Activated CD4-positive, alpha-beta T cell treated with anti-CD3 and anti-CD28 coated beads, Interleukin-2, amount 50 U/mL, for 16 hours (primary cell): ENCODE results near the gene CATSPERE.
"Not testable (repeated sequence)": the region's sequence is repeated elsewhere in the genome, so short reads cannot be mapped to it uniquely, and the experiment has no call there.

Experiments used
- DNase-seq: peaks from one replicate; pipeline ENCODE4 v3.0.0-alpha.2; 2020

CATSPERE gene

DNA sequence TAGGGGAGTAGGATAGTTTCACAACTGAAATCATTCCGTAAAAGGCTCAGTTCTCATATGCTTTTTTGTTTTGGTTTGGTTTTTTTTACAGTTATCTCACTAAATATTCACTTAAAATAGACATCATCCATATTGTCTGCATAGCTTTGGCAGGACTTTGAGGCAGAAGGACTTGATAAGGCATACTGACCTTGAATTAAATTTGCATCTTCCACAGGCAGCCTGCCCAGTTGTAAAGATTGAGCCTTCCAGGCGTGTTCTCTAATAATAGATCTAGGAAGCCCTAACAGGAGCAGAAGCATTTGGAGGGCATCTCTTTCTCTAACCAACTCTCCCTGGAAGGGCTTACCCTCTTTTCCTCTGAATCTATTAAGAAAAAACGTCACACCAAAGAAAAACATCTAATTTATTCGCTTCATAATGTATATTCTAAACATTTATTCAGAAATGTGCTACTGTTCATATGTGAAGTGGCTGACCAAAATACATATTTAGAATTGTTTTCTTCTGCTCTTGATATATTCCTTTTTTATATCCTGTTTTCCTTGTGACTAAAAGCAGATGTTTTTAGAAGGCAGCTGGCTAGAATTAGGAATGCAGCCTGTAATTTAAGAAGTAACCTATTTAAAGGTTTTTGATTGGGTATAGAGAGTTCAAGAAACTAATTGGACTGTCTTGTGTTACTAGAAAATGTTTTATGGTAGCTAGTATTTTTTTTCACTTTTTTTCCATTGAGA is 212.0 kb downstream of the CATSPERE start:
- DNase-seq: no peak

DNA sequence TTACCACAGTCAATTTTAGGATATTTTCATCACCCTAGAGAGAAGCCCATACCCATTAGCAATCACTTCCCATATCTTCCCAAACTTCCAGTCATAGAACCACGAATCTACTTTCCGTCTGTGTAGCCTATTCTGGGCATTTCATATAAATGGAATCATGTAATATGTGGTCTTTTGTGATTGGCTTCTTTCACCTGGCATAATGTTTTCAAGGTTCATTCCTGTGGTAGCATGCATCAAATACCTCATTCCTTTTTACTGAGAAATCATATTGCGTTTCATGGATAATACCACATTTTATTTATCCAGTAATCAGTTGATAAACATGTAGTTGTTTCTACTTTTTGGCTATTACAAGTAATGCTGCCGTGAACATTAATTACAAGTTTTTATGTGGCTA is 213.4 kb downstream of the CATSPERE start:
- no peak for DNase-seq

DNA sequence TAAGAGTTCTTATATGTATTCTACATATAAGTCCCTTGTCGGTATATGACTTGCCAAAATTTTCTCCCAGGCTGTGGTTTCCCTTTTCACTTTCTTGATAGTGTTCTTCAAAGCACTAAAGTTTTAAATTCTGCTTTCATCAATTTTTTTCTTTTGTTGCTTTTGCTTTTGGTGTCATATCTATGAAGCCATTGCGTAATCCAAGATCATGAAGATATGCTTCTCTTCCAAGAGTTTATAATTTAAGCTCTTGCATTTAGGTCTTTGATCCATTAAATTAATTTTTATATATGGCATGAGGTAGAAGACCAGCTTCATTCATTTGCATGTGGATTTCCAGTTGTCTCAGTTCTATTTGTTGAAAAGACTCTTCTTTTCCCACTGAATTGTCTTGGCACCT is 214.1 kb downstream of the CATSPERE start:
- no peak for DNase-seq

- DNase-seq: no peak
Observed at GRCh38 chr1:244678697-244679096, 217.6 kb downstream of the CATSPERE start.

DNA sequence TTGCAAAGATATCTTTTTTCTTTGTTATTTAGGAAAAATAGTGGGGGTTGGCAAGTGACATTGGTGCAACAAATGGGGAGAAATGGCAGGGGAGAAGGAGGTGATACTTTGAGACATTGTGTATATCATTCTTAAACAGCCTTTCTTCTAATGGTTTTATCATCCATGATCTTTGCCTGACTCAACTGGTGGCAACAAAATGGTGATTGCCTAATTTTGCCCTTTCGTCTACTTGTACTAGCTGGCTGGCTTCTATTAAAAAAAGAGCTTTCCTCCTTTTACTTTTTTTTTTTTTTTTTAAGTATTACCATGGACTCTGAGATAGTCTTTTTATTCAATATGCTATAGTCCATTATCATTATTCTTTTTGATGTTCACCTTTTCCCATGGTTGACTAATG is 219.6 kb downstream of the CATSPERE start:
- no peak for DNase-seq

GRCh38 chr1:244682087-244682486 is 221.0 kb downstream of the CATSPERE start:
- not testable (repeated sequence) for DNase-seq
